ENCODE results near the gene DLG2. TPM values are rescaled to one million over a fixed set of nuclear protein-coding genes. Genes with fewer than 3 reads are reported as not detected.

The DLG2 gene
- total RNA-seq, 4 donors from 2014 or later, result 6.5 to 14.6 (median 7.2) TPM

GRCh38 chr11:85040166-85040565, 587.0 kb downstream of the DLG2 start:
- no peaks in the 10 kb centered on the region for H3K27me3 ChIP-seq
- TF ChIP-seq EP300 (IDR thresholded peaks at IDR 0.05), result no peak
- TF ChIP-seq POLR2A (IDR thresholded peaks at IDR 0.05), result no peak
- TF ChIP-seq CTCF (IDR thresholded peaks at IDR 0.05), result no peak
- H3K27ac ChIP-seq, result no peak overlapping the region
- H3K9me3 ChIP-seq, result no peaks in the 10 kb centered on the region
- H3K36me3 ChIP-seq, result no peaks in the 10 kb centered on the region
- no peak for DNase-seq (ENCODE audit: low spot score in 2 of 2)
- no peak overlapping the region for H3K4me3 ChIP-seq
- WGBS, 2 donors, result 41 to 65% methylated on average over 2 of the region's 2 CpGs
- H3K4me1 ChIP-seq, result no peaks in the 10 kb centered on the region

- no peaks in the 10 kb centered on the region for H3K36me3 ChIP-seq
- WGBS, 2 donors, result 63 to 80% methylated on average over 4 of the region's 4 CpGs
- H3K4me1 ChIP-seq, result no peaks in the 10 kb centered on the region
- no peak for TF ChIP-seq CTCF (IDR thresholded peaks at IDR 0.05)
- TF ChIP-seq EP300 (IDR thresholded peaks at IDR 0.05), result no peak
- TF ChIP-seq POLR2A (IDR thresholded peaks at IDR 0.05), result no peak
- H3K4me3 ChIP-seq, result no peak overlapping the region
- no peak for DNase-seq (ENCODE audit: low spot score in 2 of 2)
- peaks cover 0 to 4% (median 0%) of the 10 kb centered on the region in 4 donors for H3K9me3 ChIP-seq
- no peak overlapping the region for H3K27ac ChIP-seq
- no peaks in the 10 kb centered on the region for H3K27me3 ChIP-seq
Measured at GRCh38 chr11:85029964-85030363, 597.2 kb downstream of the DLG2 start.

- TF ChIP-seq POLR2A (IDR thresholded peaks at IDR 0.05) (no peak), EP300 (IDR thresholded peaks at IDR 0.05) (no peak), CTCF (IDR thresholded peaks at IDR 0.05) (no peak)
- Histone ChIP-seq H3K27ac (no peak overlapping the region), H3K27me3 (no peaks in the 10 kb centered on the region), H3K4me1 (no peaks in the 10 kb centered on the region), H3K36me3 (no peaks in the 10 kb centered on the region), H3K4me3 (no peak overlapping the region), H3K9me3 (peaks cover 0 to 4% (median 0%) of the 10 kb centered on the region in 4 donors)
- no peak for DNase-seq (ENCODE audit: low spot score in 2 of 2)
- 96% methylated on average over 14 to 15 of the region's 15 CpGs for WGBS, 2 donors
Measured at GRCh38 chr11:85028329-85029101, 598.6 kb downstream of the DLG2 start.

GRCh38 chr11:85027346-85027745, 599.8 kb downstream of the DLG2 start:
- WGBS, 2 donors, result 89 to 93% methylated on average over 11 of the region's 11 CpGs
- no peak for DNase-seq (ENCODE audit: low spot score in 2 of 2)
- Histone ChIP-seq H3K36me3 (no peaks in the 10 kb centered on the region), H3K27me3 (no peaks in the 10 kb centered on the region), H3K9me3 (peaks cover 0 to 4% (median 0%) of the 10 kb centered on the region in 4 donors), H3K4me1 (no peaks in the 10 kb centered on the region), H3K27ac (no peak overlapping the region), H3K4me3 (no peak overlapping the region)
- TF ChIP-seq EP300 (IDR thresholded peaks at IDR 0.05) (no peak), CTCF (IDR thresholded peaks at IDR 0.05) (no peak), POLR2A (IDR thresholded peaks at IDR 0.05) (no peak)

GRCh38 chr11:85021058-85021457, 606.1 kb downstream of the DLG2 start:
- WGBS, 2 donors, result 80 to 87% methylated on average over 9 of the region's 9 CpGs
- Histone ChIP-seq H3K4me3 (no peak overlapping the region), H3K36me3 (no peaks in the 10 kb centered on the region), H3K27me3 (no peaks in the 10 kb centered on the region), H3K4me1 (no peaks in the 10 kb centered on the region), H3K27ac (no peak overlapping the region), H3K9me3 (no peaks in the 10 kb centered on the region)
- DNase-seq (ENCODE audit: low spot score in 2 of 2), result no peak
- TF ChIP-seq EP300 (IDR thresholded peaks at IDR 0.05), result no peak
- TF ChIP-seq POLR2A (IDR thresholded peaks at IDR 0.05), result no peak
- no peak for TF ChIP-seq CTCF (IDR thresholded peaks at IDR 0.05)

Data from tibial nerve (tissue), 4 donors.